DOHH2 (cell line): ENCODE data around the gene ANK2.

Experiments
- CTCF ChIP-seq: fragments of 200-600 bp; sonication (generic); IDR thresholded peaks from one replicate; pipeline ENCODE4 v1.5.1; 2014; ENCODE audit warnings: antibody characterized with exemption, mild to moderate bottlenecking, low read depth, low read length; ENCODE audit not compliant: poor library complexity, severe bottlenecking
- EZH2phosphoT487 ChIP-seq: fragments of 200-600 bp; sonication (generic); IDR thresholded peaks from 2 replicates; pipeline ENCODE4 v1.6.1; 2017; ENCODE audit warnings: borderline replicate concordance, mild to moderate bottlenecking, antibody characterized with exemption, low read length, moderate library complexity, mixed read lengths

- TF ChIP-seq CTCF (no peak), EZH2phosphoT487 (no peak)
These were observed 383.7 kb downstream of the ANK2 start for GRCh38 chr4:113433116-113433515.
